ENCODE measurements around the gene TMEM132E.

TMEM132E gene

DNA sequence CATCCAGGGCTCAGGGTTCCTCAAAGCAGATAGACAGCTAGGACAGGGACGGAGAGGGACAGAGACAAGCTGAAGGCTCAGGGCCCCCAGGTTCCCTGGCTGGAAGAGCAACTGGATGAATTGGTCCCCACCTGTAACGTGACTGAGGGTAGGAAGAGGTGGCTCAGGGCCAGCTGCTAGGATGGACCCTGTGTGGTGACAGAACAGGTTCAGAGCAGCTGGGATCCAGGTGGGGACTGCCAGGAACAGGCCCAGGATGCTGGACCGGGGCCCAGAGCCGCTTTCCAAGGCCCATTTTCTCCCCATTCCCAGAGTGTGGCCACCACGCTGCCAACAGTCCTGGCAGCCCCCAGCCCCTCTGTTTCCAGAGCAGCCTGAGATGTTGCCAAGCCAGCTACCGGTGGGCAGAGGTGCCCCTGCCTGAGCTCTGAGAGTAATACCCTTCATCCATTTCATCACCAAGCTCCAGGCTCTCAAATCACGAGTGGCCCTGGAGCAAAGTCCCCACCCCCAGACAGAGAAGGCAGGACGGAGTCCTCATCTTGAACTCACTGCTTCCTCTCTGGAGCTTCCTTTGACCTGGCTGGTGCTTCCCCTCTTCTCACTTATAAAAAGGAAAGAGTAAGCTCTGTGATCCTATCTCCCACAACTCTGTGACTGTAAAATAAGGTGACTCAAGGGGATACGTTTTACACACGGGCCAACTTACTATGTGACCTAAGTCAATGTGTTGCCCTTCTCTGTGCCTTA is 79.6 kb downstream of the TMEM132E start:
- no peak overlapping the region for H3K27ac ChIP-seq (replicated peaks)
- no peak overlapping the region for H3K4me3 ChIP-seq (replicated peaks; ENCODE audit: insufficient read depth, low read length)
- H3K27me3 ChIP-seq (ENCODE audit: insufficient read depth, poor library complexity, severe bottlenecking): no peaks in the 10 kb centered on the region
- DNase-seq (ENCODE audit: low read depth in 1 of 2, low spot score in 1 of 2): no peak
- TF ChIP-seq, protein P1, sequence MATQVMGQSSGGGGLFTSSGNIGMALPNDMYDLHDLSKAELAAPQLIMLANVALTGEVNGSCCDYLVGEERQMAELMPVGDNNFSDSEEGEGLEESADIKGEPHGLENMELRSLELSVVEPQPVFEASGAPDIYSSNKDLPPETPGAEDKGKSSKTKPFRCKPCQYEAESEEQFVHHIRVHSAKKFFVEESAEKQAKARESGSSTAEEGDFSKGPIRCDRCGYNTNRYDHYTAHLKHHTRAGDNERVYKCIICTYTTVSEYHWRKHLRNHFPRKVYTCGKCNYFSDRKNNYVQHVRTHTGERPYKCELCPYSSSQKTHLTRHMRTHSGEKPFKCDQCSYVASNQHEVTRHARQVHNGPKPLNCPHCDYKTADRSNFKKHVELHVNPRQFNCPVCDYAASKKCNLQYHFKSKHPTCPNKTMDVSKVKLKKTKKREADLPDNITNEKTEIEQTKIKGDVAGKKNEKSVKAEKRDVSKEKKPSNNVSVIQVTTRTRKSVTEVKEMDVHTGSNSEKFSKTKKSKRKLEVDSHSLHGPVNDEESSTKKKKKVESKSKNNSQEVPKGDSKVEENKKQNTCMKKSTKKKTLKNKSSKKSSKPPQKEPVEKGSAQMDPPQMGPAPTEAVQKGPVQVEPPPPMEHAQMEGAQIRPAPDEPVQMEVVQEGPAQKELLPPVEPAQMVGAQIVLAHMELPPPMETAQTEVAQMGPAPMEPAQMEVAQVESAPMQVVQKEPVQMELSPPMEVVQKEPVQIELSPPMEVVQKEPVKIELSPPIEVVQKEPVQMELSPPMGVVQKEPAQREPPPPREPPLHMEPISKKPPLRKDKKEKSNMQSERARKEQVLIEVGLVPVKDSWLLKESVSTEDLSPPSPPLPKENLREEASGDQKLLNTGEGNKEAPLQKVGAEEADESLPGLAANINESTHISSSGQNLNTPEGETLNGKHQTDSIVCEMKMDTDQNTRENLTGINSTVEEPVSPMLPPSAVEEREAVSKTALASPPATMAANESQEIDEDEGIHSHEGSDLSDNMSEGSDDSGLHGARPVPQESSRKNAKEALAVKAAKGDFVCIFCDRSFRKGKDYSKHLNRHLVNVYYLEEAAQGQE (IDR thresholded peaks at IDR 0.05; ENCODE audit: insufficient replicate concordance, low read depth): no peak
- TF ChIP-seq, protein P2, sequence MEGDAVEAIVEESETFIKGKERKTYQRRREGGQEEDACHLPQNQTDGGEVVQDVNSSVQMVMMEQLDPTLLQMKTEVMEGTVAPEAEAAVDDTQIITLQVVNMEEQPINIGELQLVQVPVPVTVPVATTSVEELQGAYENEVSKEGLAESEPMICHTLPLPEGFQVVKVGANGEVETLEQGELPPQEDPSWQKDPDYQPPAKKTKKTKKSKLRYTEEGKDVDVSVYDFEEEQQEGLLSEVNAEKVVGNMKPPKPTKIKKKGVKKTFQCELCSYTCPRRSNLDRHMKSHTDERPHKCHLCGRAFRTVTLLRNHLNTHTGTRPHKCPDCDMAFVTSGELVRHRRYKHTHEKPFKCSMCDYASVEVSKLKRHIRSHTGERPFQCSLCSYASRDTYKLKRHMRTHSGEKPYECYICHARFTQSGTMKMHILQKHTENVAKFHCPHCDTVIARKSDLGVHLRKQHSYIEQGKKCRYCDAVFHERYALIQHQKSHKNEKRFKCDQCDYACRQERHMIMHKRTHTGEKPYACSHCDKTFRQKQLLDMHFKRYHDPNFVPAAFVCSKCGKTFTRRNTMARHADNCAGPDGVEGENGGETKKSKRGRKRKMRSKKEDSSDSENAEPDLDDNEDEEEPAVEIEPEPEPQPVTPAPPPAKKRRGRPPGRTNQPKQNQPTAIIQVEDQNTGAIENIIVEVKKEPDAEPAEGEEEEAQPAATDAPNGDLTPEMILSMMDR (IDR thresholded peaks at IDR 0.05; ENCODE audit: insufficient read depth, low read length): no peak
- TF ChIP-seq SPI1 (IDR thresholded peaks at IDR 0.05; ENCODE audit: borderline replicate concordance, low read depth) (no peak), GABPA (IDR thresholded peaks at IDR 0.05; ENCODE audit: low read depth) (no peak), POLR2AphosphoS5 (IDR thresholded peaks at IDR 0.05; ENCODE audit: low read depth) (no peak)

DNA sequence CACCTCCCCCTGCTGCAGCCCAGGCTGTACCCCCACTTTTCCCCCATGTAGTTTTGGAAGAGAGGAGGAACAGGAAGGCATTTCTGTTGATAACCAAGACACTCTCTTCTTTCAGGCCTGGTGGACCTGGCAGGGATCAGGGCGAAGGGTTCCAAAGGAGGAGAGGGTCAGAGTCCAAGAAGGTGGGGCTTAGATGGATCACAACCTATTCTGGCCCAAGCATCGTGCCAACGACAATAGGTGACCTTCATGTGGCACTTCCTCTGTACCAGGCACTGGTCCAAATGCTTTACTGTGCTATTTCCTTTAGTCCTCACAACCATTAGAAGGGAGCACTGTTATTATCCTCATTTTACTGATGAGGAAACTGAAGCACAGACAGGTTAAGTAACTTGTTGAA is 84.3 kb downstream of the TMEM132E start:
- Histone ChIP-seq H3K4me3 (replicated peaks; ENCODE audit: insufficient read depth, low read length) (no peak overlapping the region), H3K27me3 (ENCODE audit: insufficient read depth, poor library complexity, severe bottlenecking) (no peaks in the 10 kb centered on the region), H3K27ac (replicated peaks) (no peak overlapping the region)
- TF ChIP-seq POLR2AphosphoS5 (IDR thresholded peaks at IDR 0.05; ENCODE audit: low read depth): no peak
- TF ChIP-seq GABPA (IDR thresholded peaks at IDR 0.05; ENCODE audit: low read depth): no peak
- no peak for TF ChIP-seq SPI1 (IDR thresholded peaks at IDR 0.05; ENCODE audit: borderline replicate concordance, low read depth)
- TF ChIP-seq, protein P2 (IDR thresholded peaks at IDR 0.05; ENCODE audit: insufficient read depth, low read length): no peak
- TF ChIP-seq, protein P1 (IDR thresholded peaks at IDR 0.05; ENCODE audit: insufficient replicate concordance, low read depth): no peak
- DNase-seq (ENCODE audit: low read depth in 1 of 2, low spot score in 1 of 2): no peak

DNA sequence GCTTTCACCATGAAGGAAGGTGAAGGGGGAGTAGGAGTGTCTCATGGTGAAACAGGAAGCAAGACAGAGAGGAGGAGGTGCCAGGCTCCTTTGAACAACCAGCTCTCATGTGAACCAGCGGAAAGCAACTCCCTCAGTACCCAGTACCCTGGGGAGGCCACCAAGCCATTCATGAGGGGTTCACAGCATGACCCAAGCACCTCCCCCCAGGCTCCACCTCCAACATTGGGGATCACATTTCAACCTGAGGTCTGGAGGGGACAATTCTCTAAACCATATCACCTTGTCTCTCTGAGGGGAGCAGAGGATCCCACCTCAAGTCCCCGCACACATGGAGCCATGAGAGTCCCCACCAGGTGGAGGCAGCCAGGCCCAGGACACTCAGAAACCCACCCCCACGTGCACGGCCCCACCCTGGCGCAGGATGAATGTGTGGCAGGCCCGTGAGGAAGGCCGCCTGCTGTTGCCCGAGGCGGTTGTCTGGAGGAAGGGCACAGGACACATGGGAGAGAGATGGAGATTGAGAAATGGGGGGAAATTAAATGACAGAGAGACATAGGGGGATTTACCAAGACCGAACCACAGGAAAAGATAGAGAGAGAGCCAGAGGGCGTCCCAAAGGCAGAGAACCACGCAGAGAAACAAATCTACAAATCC is 85.9 kb downstream of the TMEM132E start:
- H3K4me3 ChIP-seq (replicated peaks; ENCODE audit: insufficient read depth, low read length): no peak overlapping the region
- TF ChIP-seq POLR2AphosphoS5 (IDR thresholded peaks at IDR 0.05; ENCODE audit: low read depth): no peak
- TF ChIP-seq, protein P1 (IDR thresholded peaks at IDR 0.05; ENCODE audit: insufficient replicate concordance, low read depth): no peak
- TF ChIP-seq, protein P2 (IDR thresholded peaks at IDR 0.05; ENCODE audit: insufficient read depth, low read length): no peak
- no peak for TF ChIP-seq GABPA (IDR thresholded peaks at IDR 0.05; ENCODE audit: low read depth)
- no peak for TF ChIP-seq SPI1 (IDR thresholded peaks at IDR 0.05; ENCODE audit: borderline replicate concordance, low read depth)

More for the DNA sequence above, 85.9 kb downstream of the TMEM132E start:
- no peak overlapping the region for H3K27ac ChIP-seq (replicated peaks)
- H3K27me3 ChIP-seq (ENCODE audit: insufficient read depth, poor library complexity, severe bottlenecking): no peaks in the 10 kb centered on the region
- peak in 1 of 2 experiments; percentile 22 for DNase-seq (ENCODE audit: low read depth in 1 of 2, low spot score in 1 of 2)

Measured in HL-60 (cell line).